GM12875 (cell line): Measurements from ENCODE around the gene FSTL4.

Experiments
- H3K4me3 ChIP-seq: one replicate; pipeline ENCODE4 v1.5.1; 2011; ENCODE audit warnings: low read depth, low read length, control low read depth
- TF ChIP-seq, protein P1 (sequence below): IDR thresholded peaks from 2 replicates; pipeline ENCODE4 v1.5.1; 2011; ENCODE audit warnings: low read depth, mild to moderate bottlenecking, control low read depth, inconsistent platforms, low read length, moderate library complexity, borderline replicate concordance; ENCODE audit not compliant: insufficient read depth

The FSTL4 gene

DNA sequence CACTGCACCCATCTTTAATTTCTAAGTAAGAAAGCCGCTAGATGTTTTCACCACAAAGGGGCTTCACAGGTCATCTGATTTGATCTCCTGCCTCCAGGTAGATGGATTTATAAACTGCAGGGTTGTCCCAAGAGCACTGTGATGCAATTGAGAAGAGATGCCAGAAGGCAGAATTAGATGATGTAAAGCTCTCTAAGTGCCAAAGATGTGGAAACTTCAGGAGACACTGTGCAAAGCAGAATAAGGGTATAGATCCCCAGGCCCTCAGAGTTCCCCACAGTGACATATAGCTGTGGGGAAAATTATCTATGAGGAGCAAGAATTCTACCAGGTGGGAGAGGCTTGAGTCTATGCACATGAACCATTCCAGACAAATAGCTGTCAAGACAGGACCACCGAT, 90.5 kb downstream of the FSTL4 start:
- H3K4me3 ChIP-seq = no peak overlapping the region
- TF ChIP-seq, protein P1, sequence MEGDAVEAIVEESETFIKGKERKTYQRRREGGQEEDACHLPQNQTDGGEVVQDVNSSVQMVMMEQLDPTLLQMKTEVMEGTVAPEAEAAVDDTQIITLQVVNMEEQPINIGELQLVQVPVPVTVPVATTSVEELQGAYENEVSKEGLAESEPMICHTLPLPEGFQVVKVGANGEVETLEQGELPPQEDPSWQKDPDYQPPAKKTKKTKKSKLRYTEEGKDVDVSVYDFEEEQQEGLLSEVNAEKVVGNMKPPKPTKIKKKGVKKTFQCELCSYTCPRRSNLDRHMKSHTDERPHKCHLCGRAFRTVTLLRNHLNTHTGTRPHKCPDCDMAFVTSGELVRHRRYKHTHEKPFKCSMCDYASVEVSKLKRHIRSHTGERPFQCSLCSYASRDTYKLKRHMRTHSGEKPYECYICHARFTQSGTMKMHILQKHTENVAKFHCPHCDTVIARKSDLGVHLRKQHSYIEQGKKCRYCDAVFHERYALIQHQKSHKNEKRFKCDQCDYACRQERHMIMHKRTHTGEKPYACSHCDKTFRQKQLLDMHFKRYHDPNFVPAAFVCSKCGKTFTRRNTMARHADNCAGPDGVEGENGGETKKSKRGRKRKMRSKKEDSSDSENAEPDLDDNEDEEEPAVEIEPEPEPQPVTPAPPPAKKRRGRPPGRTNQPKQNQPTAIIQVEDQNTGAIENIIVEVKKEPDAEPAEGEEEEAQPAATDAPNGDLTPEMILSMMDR = no peak

DNA sequence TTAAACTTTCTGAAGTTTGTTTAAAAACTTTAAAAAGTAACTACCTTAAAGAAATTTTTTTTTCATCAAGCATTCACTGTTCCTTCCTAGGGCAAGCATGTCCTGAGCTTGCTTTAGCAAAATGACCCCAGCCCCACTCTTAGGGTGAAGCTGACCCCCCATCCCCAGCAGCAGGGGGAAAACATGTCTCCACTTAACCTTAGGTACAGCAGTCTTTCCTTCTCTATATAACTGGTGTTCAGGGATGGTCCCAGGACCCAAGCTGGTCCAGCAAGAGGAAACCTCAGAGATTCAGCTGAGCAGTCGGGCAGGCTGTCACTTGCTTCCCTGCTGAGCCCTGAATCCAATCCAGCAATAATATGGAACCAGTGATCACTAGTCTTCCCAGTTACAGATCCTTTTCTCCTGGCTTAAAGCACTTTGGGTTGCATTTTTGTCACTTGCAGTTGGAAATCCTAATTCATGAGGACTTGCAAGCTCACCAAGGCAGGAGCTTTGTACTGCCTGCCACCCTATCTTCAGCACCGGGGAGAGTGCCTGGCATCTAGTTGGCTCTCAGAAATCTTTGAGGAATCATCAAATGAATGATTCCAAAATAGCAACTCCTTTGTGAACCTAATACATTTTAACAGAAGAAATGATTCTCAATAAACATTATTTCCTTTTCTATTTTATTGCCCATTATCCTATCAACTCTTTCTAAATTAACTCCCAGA, 91.2 kb downstream of the FSTL4 start:
- no peak overlapping the region for H3K4me3 ChIP-seq
- TF ChIP-seq, protein P1 = no peak

DNA sequence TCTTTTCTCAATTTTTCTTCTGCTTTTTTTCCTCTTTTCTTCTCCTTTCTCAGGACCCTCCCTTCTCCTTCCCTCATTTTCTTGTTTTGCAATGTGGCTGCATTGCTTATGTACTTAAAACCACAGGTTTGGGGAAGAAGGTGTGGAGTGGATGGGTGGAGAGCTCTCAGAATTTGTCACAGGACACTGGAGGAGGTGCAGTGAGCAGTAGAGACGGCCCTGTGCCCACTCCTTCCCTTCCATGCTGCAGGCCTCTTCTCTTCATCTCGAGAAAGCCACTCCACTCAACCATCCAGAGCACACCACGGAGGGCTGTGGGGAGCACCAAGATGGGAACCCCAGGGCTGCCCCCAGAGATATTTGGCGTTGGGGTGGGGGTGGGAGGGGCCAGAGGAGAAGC, 92.3 kb downstream of the FSTL4 start:
- H3K4me3 ChIP-seq = no peak overlapping the region
- TF ChIP-seq, protein P1 = no peak

DNA sequence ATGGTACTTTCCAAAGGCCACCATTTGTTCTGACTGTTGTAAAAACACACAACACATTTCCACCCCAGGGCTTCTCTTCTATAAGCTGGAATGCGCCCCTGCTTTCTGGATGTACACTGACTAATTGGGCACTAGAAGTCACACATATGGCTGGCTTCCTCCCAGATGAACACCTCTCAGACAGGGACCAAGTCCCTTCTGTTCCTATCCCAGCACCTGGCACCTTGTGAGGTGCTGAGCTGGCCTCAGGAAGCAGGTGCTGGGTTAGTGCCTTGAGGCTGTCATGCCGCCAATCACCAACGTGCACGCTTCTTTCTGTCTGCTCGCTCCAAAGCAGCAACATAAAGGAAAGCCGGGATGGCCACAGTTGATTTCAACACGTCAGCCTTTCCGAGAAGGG, 93.2 kb downstream of the FSTL4 start:
- TF ChIP-seq, protein P1 = no peak
- H3K4me3 ChIP-seq = no peak overlapping the region

DNA sequence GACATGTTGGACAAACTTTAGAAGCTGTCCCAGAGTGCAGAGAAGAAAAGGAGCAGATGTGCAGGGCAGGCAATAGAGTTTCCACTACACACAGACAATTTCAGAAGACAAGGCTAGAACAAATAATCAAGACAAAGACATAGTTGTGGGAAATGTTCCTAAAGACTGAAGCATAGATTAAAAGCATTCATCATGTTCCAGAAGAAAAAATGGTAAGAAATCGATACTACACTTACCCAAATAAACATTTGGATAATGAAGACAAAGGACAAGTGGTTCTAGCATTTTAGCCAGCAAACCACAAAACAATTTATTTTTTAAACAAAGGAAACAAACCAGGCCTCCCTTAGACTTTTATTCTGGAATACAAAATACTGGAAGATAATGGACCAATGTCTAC, 97.9 kb downstream of the FSTL4 start:
- no peak overlapping the region for H3K4me3 ChIP-seq
- TF ChIP-seq, protein P1 = no peak

DNA sequence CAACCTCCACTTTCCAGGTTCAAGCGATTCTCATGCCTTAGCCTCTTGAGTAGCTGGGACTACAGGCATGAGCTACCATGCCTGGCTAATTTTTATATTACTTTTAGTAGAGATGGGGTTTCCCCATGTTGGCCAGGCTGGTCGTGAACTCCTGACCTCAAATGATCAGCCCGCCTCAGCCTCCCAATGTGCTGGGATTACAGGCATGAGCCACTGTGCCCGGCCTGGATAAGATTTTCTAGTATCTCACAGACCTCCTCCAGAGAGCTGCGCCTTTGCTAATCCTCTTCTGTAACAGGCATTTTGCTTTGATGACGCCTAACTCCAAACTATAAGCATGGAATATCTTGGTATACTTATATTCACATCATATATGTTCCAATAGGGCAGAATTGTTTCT, 99.4 kb downstream of the FSTL4 start:
- TF ChIP-seq, protein P1 = no peak
- H3K4me3 ChIP-seq = no peak overlapping the region

DNA sequence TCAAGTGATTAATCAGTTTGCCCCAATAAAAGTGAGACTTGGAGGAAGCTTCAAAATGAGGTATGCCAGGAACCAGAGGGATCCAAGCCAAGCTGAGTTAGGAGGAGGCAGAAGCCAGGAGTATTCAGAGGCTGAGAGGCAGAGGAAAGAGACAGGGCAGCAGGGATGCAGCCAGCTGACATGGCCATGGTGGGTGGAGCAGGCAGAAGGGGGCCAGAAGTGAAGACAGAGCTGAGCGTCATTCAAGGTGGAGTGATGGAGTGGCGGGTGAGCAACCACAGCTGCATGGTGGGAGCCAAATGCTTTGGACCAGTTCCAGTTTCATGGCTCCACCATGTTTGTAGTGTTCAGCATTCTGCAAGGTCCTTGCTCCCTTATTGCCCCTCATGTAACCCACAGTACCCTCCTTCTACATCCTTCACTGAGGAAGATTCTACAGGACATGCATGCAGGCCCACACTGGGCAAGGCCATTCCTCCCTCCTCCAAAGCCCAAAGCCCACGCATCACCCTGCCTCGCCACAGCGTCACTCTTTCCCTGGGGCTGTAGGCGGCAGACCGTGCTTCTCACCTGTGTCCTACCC, 100.6 kb downstream of the FSTL4 start:
- H3K4me3 ChIP-seq = no peak overlapping the region
- TF ChIP-seq, protein P1 = no peak
